ENCODE measurements around the gene ALOX5.
"Not testable (repeated sequence)": the region's sequence is repeated elsewhere in the genome, so short reads cannot be mapped to it uniquely, and the experiment has no call there.

The ALOX5 gene

DNA sequence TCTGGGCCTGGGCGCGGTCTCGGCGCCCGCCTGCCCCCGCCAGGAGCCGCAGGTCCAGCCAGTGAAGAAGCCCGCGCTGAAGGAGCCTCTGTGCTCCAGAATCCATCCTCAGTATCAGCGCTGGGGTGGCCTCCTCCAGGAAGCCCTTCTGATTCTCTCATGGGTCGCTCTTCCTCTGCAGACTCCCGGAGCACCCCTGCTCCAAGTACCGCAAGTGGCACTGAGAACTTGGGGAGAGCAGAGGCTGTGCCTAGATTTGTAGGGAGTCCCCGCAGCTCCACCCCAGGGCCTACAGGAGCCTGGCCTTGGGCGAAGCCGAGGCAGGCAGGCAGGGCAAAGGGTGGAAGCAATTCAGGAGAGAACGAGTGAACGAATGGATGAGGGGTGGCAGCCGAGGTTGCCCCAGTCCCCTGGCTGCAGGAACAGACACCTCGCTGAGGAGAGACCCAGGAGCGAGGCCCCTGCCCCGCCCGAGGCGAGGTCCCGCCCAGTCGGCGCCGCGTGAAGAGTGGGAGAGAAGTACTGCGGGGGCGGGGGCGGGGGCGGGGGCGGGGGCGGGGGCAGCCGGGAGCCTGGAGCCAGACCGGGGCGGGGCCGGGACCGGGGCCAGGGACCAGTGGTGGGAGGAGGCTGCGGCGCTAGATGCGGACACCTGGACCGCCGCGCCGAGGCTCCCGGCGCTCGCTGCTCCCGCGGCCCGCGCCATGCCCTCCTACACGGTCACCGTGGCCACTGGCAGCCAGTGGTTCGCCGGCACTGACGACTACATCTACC is at the start of gene ALOX5:
ALOX5 (plus strand) TSS at position 641 of the 774 bp plus-strand sequence; CDS start at position 705, 64 bp downstream.
- DNase-seq (ENCODE audit: low read depth): peak; percentile 42

DNA sequence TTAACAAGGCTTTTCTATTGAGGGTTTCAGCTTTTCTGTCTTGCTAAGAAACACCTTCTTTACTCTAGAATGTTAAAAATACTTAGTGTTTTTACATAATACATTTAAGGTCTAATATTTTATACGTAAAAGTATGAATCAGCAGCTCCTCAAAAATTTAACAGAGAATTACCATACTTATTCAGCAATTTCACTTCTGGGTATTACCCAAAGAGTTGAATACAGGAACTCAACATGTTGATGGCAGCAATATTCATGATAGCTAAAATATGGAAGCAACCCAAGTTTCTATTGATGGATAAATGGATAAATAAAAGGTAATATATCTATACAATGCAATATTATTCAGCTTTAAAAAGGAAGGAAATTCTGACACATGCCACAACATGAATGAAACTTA is 48.9 kb upstream of the ALOX5 start:
- DNase-seq (ENCODE audit: low read depth): no peak

DNA sequence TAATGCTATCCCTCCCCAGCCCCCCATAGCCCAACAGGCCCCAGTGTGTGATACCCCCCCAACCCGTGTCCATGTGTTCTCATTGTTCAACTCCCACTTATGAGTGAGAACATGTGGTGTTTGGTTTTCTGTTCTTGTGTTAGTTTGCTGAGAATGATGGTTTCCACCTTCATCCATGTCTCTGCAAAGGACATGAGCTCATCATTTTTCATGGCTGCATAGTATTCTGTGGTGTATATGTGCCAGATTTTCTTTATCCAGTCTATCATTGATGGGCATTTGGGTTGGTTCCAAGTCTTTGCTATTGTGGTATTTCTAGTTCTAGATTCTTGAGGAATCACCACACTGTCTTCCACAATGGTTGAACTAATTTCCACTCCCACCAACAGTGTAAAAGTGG is 47.2 kb upstream of the ALOX5 start:
- DNase-seq (ENCODE audit: low read depth): not testable (repeated sequence)

DNA sequence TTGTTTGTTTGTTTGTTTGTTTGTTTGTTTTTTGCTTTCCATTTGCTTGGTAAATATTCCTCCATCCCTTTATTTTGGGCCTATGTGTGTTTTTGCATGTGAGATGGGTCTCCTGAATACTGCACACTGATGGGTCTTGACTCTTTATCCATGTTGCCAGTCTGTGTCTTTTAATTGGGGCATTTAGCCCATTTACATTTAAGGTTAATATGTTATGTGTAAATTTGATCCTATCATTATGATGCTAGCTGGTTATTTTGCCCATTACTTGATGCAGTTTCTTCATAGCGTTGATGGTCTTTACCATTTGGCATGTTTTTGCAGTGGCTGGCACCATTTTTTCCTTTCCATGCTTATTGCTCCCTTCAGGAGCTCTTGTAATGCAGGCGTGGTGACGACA is 42.2 kb upstream of the ALOX5 start:
- DNase-seq (ENCODE audit: low read depth): not testable (repeated sequence)

DNA sequence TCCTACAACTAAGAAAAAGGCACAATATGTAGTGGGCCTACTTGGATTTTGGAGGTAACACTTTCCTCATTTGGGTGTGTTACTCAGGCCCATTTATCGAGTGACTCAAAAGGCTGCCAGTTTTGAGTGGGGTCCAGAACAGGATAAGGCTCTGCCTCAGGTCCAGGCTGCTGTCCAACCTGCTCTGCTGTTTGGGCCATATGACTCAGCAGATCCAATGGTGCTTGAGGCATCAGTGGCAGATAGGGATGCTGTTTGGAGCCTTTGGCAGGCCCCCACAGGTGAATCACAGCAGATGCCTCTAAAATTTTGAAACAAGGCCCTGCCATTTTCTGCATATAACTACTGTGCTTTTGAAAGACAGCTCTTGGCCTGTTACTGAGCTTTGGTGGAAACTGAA is 34.1 kb upstream of the ALOX5 start:
- DNase-seq (ENCODE audit: low read depth): no peak

DNA sequence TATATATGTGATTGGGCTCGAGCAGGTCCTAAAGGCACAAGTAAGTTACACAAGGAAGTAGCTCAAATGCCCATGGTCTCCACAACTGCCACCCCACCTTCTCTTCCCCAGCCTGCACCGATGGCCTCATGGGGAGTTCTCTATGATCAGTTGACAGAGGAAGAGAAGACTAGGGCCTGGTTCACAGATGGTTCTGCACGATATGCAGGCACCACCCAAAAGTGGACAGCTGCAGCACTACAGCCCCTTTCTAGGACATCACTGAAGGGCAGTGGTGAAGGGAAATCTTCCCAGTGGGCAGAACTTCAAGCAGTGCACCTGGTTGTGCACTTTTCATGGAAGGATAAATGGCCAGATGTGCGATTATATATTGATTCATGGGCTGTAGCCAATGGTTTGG is 33.6 kb upstream of the ALOX5 start:
- not testable (repeated sequence) for DNase-seq (ENCODE audit: low read depth)

DNA sequence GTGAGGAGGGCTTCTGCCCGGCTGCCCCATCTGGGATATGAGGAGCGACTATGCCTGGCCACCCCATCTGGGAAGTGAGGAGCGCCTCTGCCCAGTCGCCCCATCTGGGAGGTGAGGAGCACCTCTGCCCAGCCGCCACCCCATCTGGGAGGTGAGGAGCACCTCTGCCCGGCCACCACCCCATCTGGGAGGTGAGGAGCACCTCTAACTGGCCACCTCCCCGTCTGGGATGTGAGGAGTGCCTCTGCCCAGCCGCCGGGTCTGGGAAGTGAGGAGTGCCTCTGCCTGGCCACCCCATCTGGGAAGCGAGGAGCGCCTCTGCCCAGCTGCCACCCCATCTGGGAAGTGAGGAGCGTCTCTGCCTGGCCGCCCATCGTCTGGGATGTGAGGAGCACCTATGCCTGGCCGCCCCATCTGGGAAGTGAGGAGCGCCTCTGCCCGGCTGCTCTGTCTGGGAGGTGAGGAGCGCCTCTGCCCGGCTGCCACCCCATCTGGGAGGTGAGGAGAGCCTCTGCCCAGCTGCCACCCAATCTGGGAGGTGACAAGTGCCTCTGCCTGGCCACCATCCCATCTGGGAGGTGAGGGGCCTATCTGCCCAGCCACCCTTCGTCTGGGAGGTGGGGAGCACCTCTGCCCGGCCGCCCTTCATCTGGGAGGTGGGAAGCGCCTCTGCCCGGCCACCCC is 27.2 kb upstream of the ALOX5 start:
- DNase-seq (ENCODE audit: low read depth): not testable (repeated sequence)

DNA sequence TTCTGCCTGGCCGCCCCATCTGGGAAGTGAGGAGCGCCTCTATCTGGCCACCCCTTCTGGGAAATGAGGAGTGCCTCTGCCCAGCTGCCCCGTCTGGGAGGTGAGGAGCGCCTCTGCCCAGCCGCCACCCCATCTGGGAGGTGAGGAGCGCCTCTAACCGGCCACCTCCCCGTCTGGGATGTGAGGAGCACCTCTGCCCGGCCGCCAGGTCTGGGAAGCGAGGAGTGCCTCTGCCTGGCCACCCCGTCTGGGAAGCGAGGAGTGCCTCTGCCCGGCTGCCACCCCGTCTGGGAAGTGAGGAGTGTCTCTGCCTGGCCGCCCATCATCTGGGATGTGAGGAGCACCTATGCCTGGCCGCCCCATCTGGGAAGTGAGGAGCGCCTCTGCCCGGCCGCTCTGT is 26.6 kb upstream of the ALOX5 start:
- DNase-seq (ENCODE audit: low read depth): not testable (repeated sequence)

DNA sequence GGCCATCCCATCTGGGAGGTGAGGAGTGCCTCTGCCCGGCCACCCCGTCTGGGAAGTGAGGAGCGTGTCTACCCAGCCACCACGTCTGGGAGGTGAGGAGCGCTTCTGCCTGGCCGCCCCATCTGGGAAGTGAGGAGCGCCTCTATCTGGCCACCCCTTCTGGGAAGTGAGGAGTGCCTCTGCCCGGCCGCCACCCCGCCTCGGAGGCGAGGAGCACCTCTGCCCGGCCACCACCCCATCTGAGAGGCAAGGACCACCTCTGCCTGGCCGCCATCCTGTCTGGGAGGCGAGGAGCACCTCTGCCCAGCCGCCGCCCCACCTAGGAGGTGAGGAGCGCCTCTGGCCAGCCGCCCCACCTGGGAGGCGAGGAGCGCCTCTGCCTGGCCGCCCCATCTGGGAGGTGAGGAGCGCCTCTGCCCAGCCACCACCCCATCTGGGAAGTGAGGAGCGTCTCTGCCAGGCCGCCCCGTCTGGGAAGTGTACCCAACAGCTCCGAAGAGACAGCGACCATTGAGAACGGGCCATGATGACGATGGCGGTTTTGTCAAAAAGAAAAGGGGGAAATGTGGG is 25.7 kb upstream of the ALOX5 start:
- DNase-seq (ENCODE audit: low read depth): not testable (repeated sequence)

DNA sequence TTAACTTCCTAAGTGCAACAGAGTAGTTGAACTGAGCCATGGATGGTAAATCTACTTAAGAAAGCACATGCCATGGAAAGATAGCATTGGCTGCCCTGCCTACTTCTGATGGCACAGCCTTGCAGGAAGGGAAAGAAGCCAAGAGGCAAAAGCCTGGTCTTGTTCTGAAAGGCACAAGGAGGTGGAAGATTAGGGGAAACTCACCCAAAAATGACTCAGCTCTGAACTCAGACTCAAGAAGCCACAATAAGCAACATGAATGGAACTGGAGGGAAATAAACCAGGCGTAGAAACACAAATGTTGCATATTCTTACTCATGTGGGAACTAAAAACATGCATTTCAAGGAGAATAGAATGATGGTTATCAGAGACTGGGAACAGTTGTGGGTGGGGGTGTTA is 20.8 kb upstream of the ALOX5 start:
- peak; percentile 44 for DNase-seq (ENCODE audit: low read depth)

DNA sequence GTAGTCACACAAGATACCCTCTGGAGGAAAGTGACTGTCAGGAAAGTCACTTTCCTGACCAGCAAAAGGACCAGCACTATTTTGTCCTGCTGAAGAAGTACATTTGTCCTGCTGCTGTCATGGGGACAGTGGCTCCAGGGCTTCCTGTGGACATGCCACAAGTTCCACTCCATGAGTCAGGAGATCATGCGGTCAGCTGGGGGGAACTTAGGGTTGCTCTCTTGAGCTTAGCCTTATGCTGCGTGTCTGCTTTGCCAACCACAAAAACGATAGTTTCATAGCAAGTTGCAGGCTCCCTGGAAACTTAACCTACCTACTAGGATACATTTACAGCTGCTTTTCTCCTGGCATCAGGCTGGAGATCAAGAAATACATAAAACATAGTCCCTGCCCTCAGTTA is 19.8 kb upstream of the ALOX5 start:
- DNase-seq (ENCODE audit: low read depth): peak; percentile 80

DNA sequence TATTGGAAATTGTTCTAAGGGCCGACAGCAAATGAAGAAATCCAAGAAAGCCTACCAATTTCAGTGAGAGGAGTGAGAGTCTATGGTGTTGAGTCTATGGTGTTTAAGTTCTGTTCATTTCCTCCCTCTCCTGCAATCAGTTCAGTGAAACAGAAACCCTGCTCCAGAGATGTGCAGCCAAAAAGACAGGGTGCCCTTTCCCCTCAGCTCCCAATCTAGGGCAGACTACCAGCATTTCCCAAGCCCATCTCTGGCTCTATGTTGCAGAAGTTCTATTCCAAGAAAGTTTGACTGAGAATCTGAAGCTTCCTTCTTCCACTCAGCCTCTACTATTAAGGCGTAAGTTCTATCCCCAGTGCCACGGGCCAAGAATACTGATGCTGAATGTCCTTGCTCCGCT is 18.5 kb upstream of the ALOX5 start:
- DNase-seq (ENCODE audit: low read depth): no peak

DNA sequence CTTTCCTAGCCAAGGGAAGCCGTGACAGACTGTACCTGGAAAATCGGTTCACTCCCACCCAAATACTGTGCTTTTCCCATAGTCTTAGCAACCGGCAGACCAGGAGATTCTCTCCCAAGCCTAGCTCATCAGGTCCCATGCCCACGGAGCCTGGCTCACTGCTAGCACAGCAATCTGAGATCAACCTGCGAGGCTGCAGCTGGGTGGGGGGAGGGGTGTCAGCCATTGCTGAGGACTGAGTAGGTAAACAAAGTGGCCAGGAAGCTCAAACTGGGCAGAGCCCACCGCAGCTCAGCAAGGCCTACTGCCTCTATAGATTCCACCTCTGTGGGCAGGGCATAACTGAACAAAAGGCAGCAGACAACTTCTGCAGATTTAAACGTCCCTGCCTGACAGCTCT is 15.1 kb upstream of the ALOX5 start:
- DNase-seq (ENCODE audit: low read depth): not testable (repeated sequence)

DNA sequence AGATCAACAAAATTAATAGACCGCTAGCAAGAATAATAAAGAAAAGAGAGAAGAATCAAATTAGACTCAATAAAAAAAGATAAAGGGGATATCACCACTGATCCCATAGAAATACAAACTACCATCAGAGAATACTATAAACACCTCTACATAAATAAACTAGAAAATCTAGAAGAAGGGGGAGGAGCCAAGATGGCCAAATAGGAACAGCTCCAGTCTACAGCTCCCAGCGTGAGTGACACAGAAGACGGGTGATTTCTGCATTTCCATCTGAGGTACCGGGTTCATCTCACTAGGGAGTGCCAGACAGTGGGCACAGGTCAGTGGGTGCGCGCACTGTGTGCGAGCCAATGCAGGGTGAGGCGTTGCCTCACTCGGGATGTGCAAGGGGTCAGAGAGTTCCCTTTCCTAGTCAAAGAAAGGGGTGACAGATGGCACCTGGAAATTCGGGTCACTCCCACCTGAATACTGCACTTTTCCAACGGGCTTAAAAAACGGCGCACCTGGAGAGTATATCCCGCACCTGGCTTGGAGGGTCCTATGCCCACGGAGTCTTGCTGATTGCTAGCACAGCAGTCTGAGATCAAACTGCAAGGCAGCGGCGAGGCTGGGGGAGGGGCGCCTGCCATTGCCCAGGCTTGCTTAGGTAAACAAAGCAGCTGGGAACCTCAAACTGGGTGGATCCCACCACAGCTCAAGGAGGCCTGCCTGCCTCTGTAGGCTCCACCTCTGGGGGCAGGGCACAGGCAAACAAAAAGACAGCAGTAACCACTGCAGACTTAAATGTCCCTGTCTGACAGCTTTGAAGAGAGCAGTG is 11.8 kb upstream of the ALOX5 start:
- not testable (repeated sequence) for DNase-seq (ENCODE audit: low read depth)

DNA sequence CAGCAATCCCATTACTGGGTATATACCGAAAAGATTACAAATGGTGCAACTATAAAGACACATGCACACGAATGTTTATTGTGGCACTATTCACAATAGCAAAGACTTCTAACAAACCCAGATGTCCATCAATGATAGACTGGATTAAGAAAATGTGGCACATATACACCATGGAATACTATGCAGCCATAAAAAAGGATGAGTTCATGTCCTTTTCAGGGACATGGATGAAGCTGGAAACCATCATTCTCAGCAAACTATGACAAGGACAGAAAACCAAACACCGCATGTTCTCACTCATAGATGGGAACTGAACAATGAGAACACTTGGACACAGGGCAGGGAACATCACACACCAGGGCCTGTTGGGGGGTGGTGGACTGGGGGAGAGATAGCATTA is 6.4 kb upstream of the ALOX5 start:
- not testable (repeated sequence) for DNase-seq (ENCODE audit: low read depth)

DNA sequence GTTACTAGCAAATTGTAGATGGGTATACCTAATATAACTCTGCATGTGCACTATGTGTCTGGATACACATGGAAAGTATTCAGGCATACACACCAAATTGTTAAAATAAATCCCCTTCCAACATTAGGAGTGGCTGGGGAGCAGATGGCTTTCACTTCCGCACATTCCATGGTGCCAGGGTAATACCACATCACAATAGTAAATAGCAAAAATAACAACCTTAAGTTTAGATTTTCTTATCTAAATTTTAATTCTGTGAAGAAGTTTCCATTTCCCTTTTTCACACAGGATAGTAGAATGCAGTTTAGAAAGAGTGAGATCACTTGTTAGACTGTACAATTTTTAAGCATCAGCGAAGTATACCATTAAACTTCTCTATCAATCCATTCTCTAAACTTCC is 5.8 kb upstream of the ALOX5 start:
- no peak for DNase-seq (ENCODE audit: low read depth)

DNA sequence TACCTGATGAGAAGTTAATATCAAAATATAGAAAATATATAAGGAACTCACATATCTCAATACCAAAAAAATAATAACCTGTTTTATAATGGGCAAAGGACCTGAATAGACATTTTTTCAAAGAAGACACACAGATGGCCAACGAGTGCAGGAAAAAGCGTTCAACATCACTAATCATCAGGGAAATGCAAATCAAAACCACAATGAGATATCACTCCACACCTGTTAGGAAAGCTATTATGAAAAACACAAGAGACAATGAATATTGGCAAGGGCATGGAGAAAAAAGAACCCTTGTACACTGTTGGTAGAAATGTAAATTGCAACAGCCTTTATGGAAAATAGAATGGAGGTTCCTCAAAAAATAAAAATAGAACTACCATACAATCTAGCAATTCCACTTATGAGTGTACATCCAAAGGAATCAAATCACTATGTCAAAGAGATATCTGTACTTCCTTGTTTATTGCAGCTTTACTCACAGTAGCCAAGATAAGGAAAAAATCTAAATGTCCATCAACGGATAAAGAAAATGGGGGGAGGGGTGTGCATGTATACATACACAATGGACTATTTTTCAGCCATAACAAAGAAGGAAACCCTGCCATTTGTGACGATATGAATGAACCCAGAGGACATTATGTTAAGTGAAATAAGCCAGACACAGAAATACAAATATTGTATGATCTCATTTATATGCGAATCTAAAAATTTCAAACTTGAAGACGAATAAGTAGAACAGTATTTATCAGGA is 3.6 kb upstream of the ALOX5 start:
- DNase-seq (ENCODE audit: low read depth): no peak

DNA sequence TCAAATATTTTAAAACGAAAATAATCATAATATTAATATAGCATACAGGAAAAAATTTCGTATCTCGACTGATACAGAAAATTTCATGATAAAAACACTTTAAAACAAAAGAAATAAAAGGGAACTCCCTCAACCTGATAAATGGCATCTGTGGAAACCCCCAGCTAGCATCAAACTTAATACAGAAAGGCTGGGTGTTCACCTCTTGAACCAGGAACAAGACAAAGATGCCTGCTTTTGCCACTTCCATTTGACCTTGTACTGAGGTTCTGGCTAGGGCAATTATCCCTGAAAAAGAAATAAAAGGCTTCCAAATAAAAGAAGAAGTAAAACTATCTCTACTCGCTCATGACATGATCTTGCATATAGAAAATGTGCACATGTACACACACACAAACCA is 2.5 kb upstream of the ALOX5 start:
- no peak for DNase-seq (ENCODE audit: low read depth)

DNA sequence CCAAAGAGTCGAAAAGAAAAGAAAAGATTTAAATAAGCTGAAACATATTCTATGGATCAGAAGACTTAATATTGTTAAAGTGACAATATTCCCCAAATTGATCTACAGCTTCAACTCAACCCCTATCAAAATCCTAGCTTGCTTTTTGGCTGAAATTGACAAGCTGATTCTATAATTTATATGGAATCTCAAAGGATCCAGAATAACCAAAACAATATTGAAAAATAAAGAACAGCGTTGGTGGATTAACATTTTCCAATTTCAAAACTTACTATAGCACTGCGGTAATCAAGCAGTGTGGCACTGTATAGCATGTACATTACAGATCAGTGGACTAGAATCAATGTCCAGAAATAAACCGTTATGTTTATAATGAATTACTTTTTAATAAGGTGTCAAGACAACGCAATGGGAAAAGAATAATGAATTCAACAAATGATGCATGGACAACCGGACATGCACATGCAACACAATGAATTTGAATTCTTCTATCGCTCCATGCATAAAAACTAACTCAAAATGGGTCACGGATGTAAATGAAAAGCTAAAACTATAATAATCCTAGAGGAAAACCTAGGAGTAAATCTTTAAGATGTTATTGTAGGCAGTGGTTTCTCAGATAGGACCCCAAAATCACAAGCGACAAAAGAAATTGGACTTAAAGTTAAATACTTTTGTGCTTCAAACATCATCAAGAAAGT is 1.6 kb upstream of the ALOX5 start:
- no peak for DNase-seq (ENCODE audit: low read depth)

DNA sequence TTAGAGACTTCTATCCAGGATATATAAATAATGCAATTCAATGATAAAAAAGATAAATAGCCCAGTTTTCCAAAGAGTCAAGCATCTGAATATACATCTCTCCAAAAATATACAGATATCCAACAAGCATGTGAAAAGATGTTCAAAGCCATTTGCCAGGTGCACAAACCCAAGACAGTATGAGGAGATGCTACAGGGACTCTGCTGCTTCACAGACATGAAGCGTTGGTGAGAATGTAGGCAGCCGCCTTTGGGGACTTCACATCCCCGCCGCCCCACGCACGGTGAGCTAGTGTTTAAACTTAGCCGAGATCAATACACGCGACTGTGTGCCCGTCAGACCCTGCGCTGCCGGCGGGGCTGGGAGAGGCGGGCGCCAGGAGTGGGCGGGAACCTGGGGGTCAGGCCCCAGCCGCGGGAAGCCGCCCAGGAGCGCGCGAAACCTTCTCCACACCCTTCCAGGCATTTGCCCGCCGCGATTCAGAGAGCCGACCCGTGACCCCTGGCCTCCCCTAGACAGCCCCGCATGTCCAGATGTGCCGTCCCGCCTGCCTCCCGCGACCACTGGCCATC is 927 bp upstream of the ALOX5 start:
- no peak for DNase-seq (ENCODE audit: low read depth)

Measured in CMK (cell line).